GM12891 (cell line): ENCODE measurements around the gene TLR1.

Source experiments
- PAX5 ChIP-seq: IDR thresholded peaks from 2 replicates; pipeline ENCODE4 v1.6.1; 2011; ENCODE audit warnings: low read length, moderate library complexity, mild to moderate bottlenecking; ENCODE audit not compliant: insufficient read depth, severe bottlenecking
- POLR2A ChIP-seq: IDR thresholded peaks from 2 replicates; pipeline ENCODE4 v1.6.1; 2011; ENCODE audit warnings: low read depth, low read length, control low read depth
- POLR2AphosphoS5 ChIP-seq: IDR thresholded peaks from 2 replicates; pipeline ENCODE4 v1.6.1; 2011; ENCODE audit warnings: low read depth, low read length, control low read depth
- POU2F2 ChIP-seq: IDR thresholded peaks from 2 replicates; pipeline ENCODE4 v1.6.1; 2011; ENCODE audit warnings: low read depth, mild to moderate bottlenecking, control low read depth, low read length, moderate library complexity
- SPI1 ChIP-seq: IDR thresholded peaks from 2 replicates; pipeline ENCODE4 v1.6.1; 2011; ENCODE audit warnings: low read depth, low read length, control low read depth
- TAF1 ChIP-seq: IDR thresholded peaks from 2 replicates; pipeline ENCODE4 v1.6.1; 2011; ENCODE audit warnings: low read depth, low read length, control low read depth

DNA sequence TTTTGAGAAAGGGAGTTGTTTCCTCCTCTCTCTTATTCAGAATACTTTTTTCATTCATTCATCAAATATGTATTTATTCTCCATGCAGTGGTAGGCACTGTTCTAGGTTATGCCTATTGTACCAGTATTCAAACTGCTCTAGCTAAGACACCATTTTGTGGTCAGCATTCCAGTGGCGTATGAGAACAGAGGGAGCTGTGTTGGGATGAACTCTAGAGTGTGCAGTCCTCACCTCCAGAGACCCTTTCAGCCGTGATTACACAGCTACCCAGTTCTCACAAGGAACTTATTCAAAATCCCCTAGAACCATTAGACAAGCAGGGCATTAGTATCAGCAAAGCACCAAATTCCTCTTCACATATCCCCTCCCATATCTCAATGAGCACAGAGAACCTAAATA is 4.2 kb downstream of the TLR1 start:
- TF ChIP-seq TAF1 = no peak
- TF ChIP-seq POLR2A = no peak; the same call in 1 of the 2 replicates
- no peak for TF ChIP-seq POLR2AphosphoS5
- TF ChIP-seq SPI1 = no peak
- TF ChIP-seq POU2F2 = no peak
- TF ChIP-seq PAX5 = no peak
